PC-3 (cell line): Measurements from ENCODE around the gene HSPA12B.

ENCODE experiments used
- CTCF ChIP-seq: fragments of 300-600 bp; sonication (generic); conservative IDR thresholded peaks from 2 replicates; pipeline ENCODE4 v1.5.1; 2017; ENCODE audit warnings: antibody characterized with exemption, low read depth, mild to moderate bottlenecking, low read length
- EZH2 ChIP-seq: fragments of 300-600 bp; sonication (generic); IDR thresholded peaks from one replicate; pipeline ENCODE4 v1.6.1; 2017; ENCODE audit warnings: antibody characterized with exemption, mild to moderate bottlenecking, low read length; ENCODE audit not compliant: unreplicated experiment
- EZH2phosphoT487 ChIP-seq: fragments of 300-600 bp; sonication (generic); IDR thresholded peaks from 2 replicates; pipeline ENCODE4 v1.6.1; 2018; ENCODE audit warnings: mild to moderate bottlenecking, antibody characterized with exemption, low read length, borderline replicate concordance

- no peak for TF ChIP-seq CTCF
- no peak for TF ChIP-seq EZH2
- no peak for TF ChIP-seq EZH2phosphoT487
Measured at GRCh38 chr20:3748073-3748472, 15.6 kb downstream of the HSPA12B start.
